Tibial nerve (tissue), 3 donors: ENCODE results near the gene LPA.
"Not testable (repeated sequence)": the region's sequence is repeated elsewhere in the genome, so short reads cannot be mapped to it uniquely, and the experiment has no call there.

Experiments
- CTCF ChIP-seq, 5 experiments: fragments of 200-600 bp in 3 of 5; fragments of 450-650 bp in 2 of 5; sonication (generic) in 3 of 5; IDR thresholded peaks; one replicate each; pipeline ENCODE4 v1.5.1; 2016 to 2019; ENCODE audit warnings: antibody characterized with exemption in 5 of 5, mild to moderate bottlenecking in 3 of 5, moderate library complexity in 2 of 5
- POLR2A ChIP-seq, 2 donors: fragments of 450-650 bp; IDR thresholded peaks; one replicate each; pipeline ENCODE4 v1.6.1; 2017; ENCODE audit warnings: antibody characterized with exemption in 2 of 2, mild to moderate bottlenecking in 2 of 2, moderate library complexity in 2 of 2

GRCh38 chr6:160664198-160664597 lies at the start of gene LPA:
- TF ChIP-seq CTCF, POLR2A (IDR thresholded peaks at IDR 0.05): not testable (repeated sequence)
